Measurements from ENCODE around the gene PTPRN. TPM values are rescaled to one million over a fixed set of nuclear protein-coding genes. Genes with fewer than 3 reads are reported as not detected.
A peak's percentile ranks its signal among the peaks of the same experiment; 100 is the strongest.

The PTPRN gene
- total and polyA plus RNA-seq, 2 of the 8 experiments (the other 6 are each of a cell fraction or from before 2014, with no cell fraction given), result 5.4 to 8.2 TPM

DNA sequence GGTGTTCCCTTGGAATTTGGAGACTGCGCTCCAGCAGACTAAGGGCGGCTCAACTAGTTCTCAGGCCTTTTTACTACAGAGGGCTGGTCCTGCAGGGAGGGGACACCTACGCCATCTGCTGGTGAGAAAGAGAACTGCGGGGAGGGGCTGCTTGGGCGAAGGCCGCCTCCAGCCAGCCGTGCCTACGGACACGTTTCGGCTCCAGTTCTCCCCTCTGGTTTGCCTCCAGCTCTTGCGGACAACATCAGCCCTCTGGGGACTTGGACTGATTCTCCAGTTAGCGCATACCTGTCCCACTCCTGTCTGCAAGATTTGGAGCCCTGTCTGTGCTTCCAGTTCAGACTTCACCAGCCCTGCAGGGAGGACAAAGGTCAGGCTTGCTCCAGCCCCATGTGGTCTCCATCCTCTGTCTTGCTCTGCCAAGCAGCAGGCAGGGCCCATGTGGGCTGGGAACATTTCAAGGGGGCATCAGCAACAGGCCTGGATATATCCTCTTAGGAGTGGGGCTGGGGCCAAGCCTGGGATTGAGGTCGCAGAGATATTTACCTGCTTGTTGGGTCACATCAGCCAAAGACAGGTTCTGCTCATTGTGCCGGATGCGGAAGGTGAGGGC, 10.3 kb downstream of the PTPRN start (continued):
- TF ChIP-seq, protein P1, sequence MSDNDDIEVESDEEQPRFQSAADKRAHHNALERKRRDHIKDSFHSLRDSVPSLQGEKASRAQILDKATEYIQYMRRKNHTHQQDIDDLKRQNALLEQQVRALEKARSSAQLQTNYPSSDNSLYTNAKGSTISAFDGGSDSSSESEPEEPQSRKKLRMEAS (IDR thresholded peaks at IDR 0.05), result peak; percentile 54
- TF ChIP-seq TAF7 (optimal IDR thresholded peaks at IDR 0.05; ENCODE audit: borderline replicate concordance, low read depth, low read length), result peak; percentile 15
- no peak for TF ChIP-seq GABPA (IDR thresholded peaks at IDR 0.05; ENCODE audit: borderline replicate concordance, insufficient read depth, low read length)
- no peak for TF ChIP-seq RNF2 (IDR thresholded peaks at IDR 0.05; ENCODE audit: borderline replicate concordance, low read depth, low read length, missing control alignments, poor library complexity, severe bottlenecking)
